GM12878 (cell line): ENCODE data around the gene RUNX3. TPM values are rescaled to one million over a fixed set of nuclear protein-coding genes. Genes with fewer than 3 reads are reported as not detected.

Experiments
- ATAC-seq: fragments of 200-7000 bp; cut with Tn5 transposase; 3 replicates; pipeline ENCODE4 v1.9.1; 2020; ENCODE audit warnings: mild to moderate bottlenecking, moderate library complexity
- BruUV-seq: library from RNA; stranded (reverse); fragments of 400-500 nt; replicated peaks from 2 replicates; lab custom pipeline; 2021; lab: Mats Ljungman, UMichigan
- CTCF ChIA-PET: fragments of 300-600 bp; sonication (Branson Sonifier 250); formaldehyde crosslinking; extraction: SDS; loops from one replicate; lab custom pipeline; 2021; ENCODE audit warnings: inconsistent platforms; lab: Yijun Ruan, JAX
- POLR2A ChIA-PET: fragments of 350-600 bp; formaldehyde crosslinking; extraction: SDS; loops from one replicate; lab custom pipeline; 2021; ENCODE audit warnings: inconsistent platforms; lab: Charles Lee
- RAD21 ChIA-PET: fragments of 300-600 bp; sonication (Branson Sonifier 250); formaldehyde crosslinking; loops from one replicate; lab custom pipeline; 2023; ENCODE audit warnings: antibody characterized with exemption; ENCODE audit not compliant: unreplicated experiment; lab: Charles Lee
- SMC1A ChIA-PET: fragments of 300-600 bp; sonication (Branson Sonifier 250); formaldehyde crosslinking; loops from one replicate; lab custom pipeline; 2023; ENCODE audit not compliant: unreplicated experiment, uncharacterized antibody; lab: Charles Lee
- DNase-seq: peaks from one replicate; pipeline ENCODE4 v3.0.0-alpha.2; 2011; ENCODE audit warnings: low read depth, low spot score
- FAIRE-seq: peaks from 3 replicates; lab custom pipeline; 2011; peaks lifted over from hg19 to GRCh38; lab: Jason Lieb, UNC
- H2AFZ ChIP-seq: 2 replicates; pipeline ENCODE4 v1.6.0; 2011; ENCODE audit warnings: low read depth, low read length, control low read depth; ENCODE audit not compliant: control insufficient read depth
- H3K27ac ChIP-seq: 2 replicates; pipeline ENCODE4 v1.5.1; 2011; ENCODE audit warnings: control low read depth; ENCODE audit not compliant: control insufficient read depth, insufficient read depth
- H3K27me3 ChIP-seq, 2 experiments: replicated peaks in 1 of 2; 2 replicates each; pipeline versions ENCODE4 v1.6.0 to v1.6.1; 2011; ENCODE audit warnings: low read length in 1 of 2; ENCODE audit not compliant: control insufficient read depth in 2 of 2, insufficient read depth in 2 of 2
- H3K36me3 ChIP-seq, 2 experiments: 2 replicates each; pipeline ENCODE4 v1.5.1; 2011; ENCODE audit warnings: low read length in 1 of 2; ENCODE audit not compliant: control insufficient read depth in 2 of 2, insufficient read depth in 2 of 2
- H3K4me1 ChIP-seq: 2 replicates; pipeline ENCODE4 v1.6.1; 2011; ENCODE audit warnings: mild to moderate bottlenecking, low read length, moderate library complexity, mixed read lengths; ENCODE audit not compliant: control insufficient read depth, insufficient read depth
- H3K4me2 ChIP-seq: 2 replicates; pipeline ENCODE4 v1.6.0; 2011; ENCODE audit warnings: control low read depth; ENCODE audit not compliant: control insufficient read depth, insufficient read depth
- H3K4me3 ChIP-seq: fragments of 200-600 bp; sonication (generic); 2 replicates; pipeline ENCODE4 v1.5.1; 2016
- H3K79me2 ChIP-seq: 2 replicates; pipeline ENCODE4 v1.6.0; 2011; ENCODE audit warnings: low read length; ENCODE audit not compliant: control insufficient read depth, insufficient read depth
- H3K9ac ChIP-seq: 2 replicates; pipeline ENCODE4 v1.8.0; 2011; ENCODE audit warnings: low read length, control low read depth, mixed read lengths; ENCODE audit not compliant: control insufficient read depth, insufficient read depth
- H3K9me3 ChIP-seq: replicated peaks from 3 replicates; pipeline ENCODE4 v1.5.1; 2011; ENCODE audit warnings: mild to moderate bottlenecking, low read length; ENCODE audit not compliant: control insufficient read depth, insufficient read depth
- H4K20me1 ChIP-seq: 2 replicates; pipeline ENCODE4 v1.6.0; 2011; ENCODE audit not compliant: control insufficient read depth, insufficient read depth
- CTCF ChIP-seq, 3 experiments: IDR thresholded peaks in 2 of 3; conservative IDR thresholded peaks in 1 of 3; 2 replicates each; pipeline ENCODE4 v1.5.1; 2011; ENCODE audit warnings: low read depth in 3 of 3, low read length in 3 of 3, mild to moderate bottlenecking in 3 of 3, control low read depth in 2 of 3, moderate library complexity in 2 of 3, inconsistent platforms in 1 of 3, mixed read lengths in 1 of 3; ENCODE audit not compliant: control insufficient read depth in 2 of 3, insufficient read depth in 1 of 3; ENCODE audit errors: extremely low read depth in 1 of 3
- EGR1 ChIP-seq, 2 experiments: IDR thresholded peaks; 1 replicate in 1 of 2; 2 replicates in 1 of 2; pipeline ENCODE4 v1.6.1; 2011 to 2012; ENCODE audit warnings: low read depth in 2 of 2, low read length in 2 of 2, borderline replicate concordance in 1 of 2, mild to moderate bottlenecking in 1 of 2, moderate library complexity in 1 of 2
- HDAC6 ChIP-seq: fragments of 200-600 bp; sonication (generic); IDR thresholded peaks from one replicate; pipeline ENCODE4 v1.8.0; 2017; ENCODE audit warnings: antibody characterized with exemption; ENCODE audit not compliant: unreplicated experiment
- IKZF1 ChIP-seq: fragments of 450-650 bp; conservative IDR thresholded peaks from 2 replicates; pipeline ENCODE4 v1.6.1; 2017; ENCODE audit warnings: antibody characterized with exemption, mild to moderate bottlenecking
- IKZF2 ChIP-seq, 2 experiments: fragments of 450-650 bp; IDR thresholded peaks; 2 replicates each; pipeline ENCODE4 v1.6.1; 2017; ENCODE audit warnings: mild to moderate bottlenecking in 2 of 2, moderate library complexity in 2 of 2
- IRF4 ChIP-seq: IDR thresholded peaks from 2 replicates; pipeline ENCODE4 v1.6.1; 2011; ENCODE audit warnings: low read depth, low read length
- KDM1A ChIP-seq: fragments of 200-600 bp; sonication (generic); IDR thresholded peaks from 2 replicates; pipeline ENCODE4 v1.6.1; 2016; ENCODE audit warnings: borderline replicate concordance
- NFXL1 ChIP-seq: fragments of 450-650 bp; IDR thresholded peaks from 2 replicates; pipeline ENCODE4 v1.6.1; 2017; ENCODE audit warnings: antibody characterized with exemption, mild to moderate bottlenecking, borderline replicate concordance
- SIX5 ChIP-seq: IDR thresholded peaks from 2 replicates; pipeline ENCODE4 v1.6.1; 2011; ENCODE audit warnings: mild to moderate bottlenecking, low read depth, low read length, moderate library complexity; ENCODE audit not compliant: severe bottlenecking
- WGBS: methylation state at CpG from one replicate; pipeline ENCODE4 v1.1.6; 2016; ENCODE audit warnings: low lambda C conversion rate; ENCODE audit not compliant: insufficient replicate concordance, insufficient coverage; ENCODE audit errors: missing lambda C conversion rate; 5-methylcytosine and 5-hydroxymethylcytosine counted together
- in situ Hi-C: fragments of 300-500 bp; cut with MboI; formaldehyde crosslinking; loops from 9 replicates; pipeline ENCODE4 v1.14.3; 2018; ENCODE audit warnings: mixed read lengths
- intact Hi-C: fragments of 100-400 bp; cut with micrococcal nuclease; formaldehyde crosslinking; loops from one replicate; pipeline ENCODE4 v1.14.2; 2022; ENCODE audit not compliant: unreplicated experiment
- polyA plus RNA-seq, 11 experiments: library from polyadenylated mRNA; depleted of rRNA in 4 of 11; unstranded in 6 of 11; stranded (reverse) in 5 of 11; fragments of >200 nt; fragmentation: Nextera tagmentation in 4 of 11; fragmentation: Illumina TruSeq in 1 of 11; extraction: Ambion mirVana in 4 of 11; extraction: Trizol in 1 of 11; gene quantifications; 1 replicate in 1 of 11; 2 replicates in 10 of 11; pipeline versions ENCODE4 v1.2.1 to v1.2.3, GENCODE V29; 2011 to 2016; ENCODE audit warnings: inconsistent platforms in 2 of 11, missing spikeins in 2 of 11, low read depth in 1 of 11
- total RNA-seq, 4 experiments: library from RNA; depleted of rRNA in 3 of 4; stranded (reverse); fragments of >200 nt in 3 of 4; fragmentation: Illumina TruSeq in 1 of 4; extraction: Trizol in 1 of 4; gene quantifications; 2 replicates each; pipeline versions ENCODE4 v1.2.1 to v1.2.3, GENCODE V29; 2013 to 2021
- TF ChIP-seq, protein P1 (sequence below): IDR thresholded peaks from 2 replicates; pipeline ENCODE4 v1.6.1; 2012; ENCODE audit warnings: low read length, inconsistent platforms
- TF ChIP-seq, protein P2 (sequence below): IDR thresholded peaks from 2 replicates; pipeline ENCODE4 v1.6.1; 2011; ENCODE audit warnings: mild to moderate bottlenecking, low read depth, low read length, moderate library complexity; ENCODE audit not compliant: insufficient replicate concordance

Gene RUNX3
- total and polyA plus RNA-seq, 10 of the 15 experiments (the other 5 are each of a cell fraction or from before 2014, with no cell fraction given) = 19.0 to 151 (median 31.4) TPM

GRCh38 chr1:24968941-24969585 is 39.0 kb upstream of the RUNX3 start (continued):
- TF ChIP-seq, protein P1, sequence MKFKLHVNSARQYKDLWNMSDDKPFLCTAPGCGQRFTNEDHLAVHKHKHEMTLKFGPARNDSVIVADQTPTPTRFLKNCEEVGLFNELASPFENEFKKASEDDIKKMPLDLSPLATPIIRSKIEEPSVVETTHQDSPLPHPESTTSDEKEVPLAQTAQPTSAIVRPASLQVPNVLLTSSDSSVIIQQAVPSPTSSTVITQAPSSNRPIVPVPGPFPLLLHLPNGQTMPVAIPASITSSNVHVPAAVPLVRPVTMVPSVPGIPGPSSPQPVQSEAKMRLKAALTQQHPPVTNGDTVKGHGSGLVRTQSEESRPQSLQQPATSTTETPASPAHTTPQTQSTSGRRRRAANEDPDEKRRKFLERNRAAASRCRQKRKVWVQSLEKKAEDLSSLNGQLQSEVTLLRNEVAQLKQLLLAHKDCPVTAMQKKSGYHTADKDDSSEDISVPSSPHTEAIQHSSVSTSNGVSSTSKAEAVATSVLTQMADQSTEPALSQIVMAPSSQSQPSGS = no peak
- TF ChIP-seq, protein P2, sequence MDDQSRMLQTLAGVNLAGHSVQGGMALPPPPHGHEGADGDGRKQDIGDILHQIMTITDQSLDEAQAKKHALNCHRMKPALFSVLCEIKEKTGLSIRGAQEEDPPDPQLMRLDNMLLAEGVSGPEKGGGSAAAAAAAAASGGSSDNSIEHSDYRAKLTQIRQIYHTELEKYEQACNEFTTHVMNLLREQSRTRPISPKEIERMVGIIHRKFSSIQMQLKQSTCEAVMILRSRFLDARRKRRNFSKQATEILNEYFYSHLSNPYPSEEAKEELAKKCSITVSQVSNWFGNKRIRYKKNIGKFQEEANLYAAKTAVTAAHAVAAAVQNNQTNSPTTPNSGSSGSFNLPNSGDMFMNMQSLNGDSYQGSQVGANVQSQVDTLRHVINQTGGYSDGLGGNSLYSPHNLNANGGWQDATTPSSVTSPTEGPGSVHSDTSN = no peak
- TF ChIP-seq CTCF (IDR thresholded peaks at IDR 0.05 in 2 of 3, conservative IDR thresholded peaks at IDR 0.05 in 1 of 3; ENCODE audit: control insufficient read depth in 2 of 3, extremely low read depth in 1 of 3, insufficient read depth in 1 of 3, low read depth in 3 of 3, low read length in 3 of 3) (no peak), SIX5 (no peak)

- H3K9me3 ChIP-seq = no peaks in the 10 kb centered on the region
- no peak overlapping the region for H3K4me3 ChIP-seq
- FAIRE-seq = no peak
- no TSS peak for BruUV-seq
- H3K79me2 ChIP-seq = peaks cover 20% of the 10 kb centered on the region
- WGBS = 93% methylated on average over 5 of the region's 6 CpGs
- H3K4me2 ChIP-seq = no peak overlapping the region
- in situ Hi-C loops (no loop called here), intact Hi-C loops (no loop called here)
- H3K9ac ChIP-seq = no peak overlapping the region
- SMC1A ChIA-PET = interaction anchor here (1.0 to 18.5 kb wide), 5 partner anchors 15 to 68 kb away, joined by 4 to 391 read pairs (median 205); partner anchors contain the start of gene RUNX3
- POLR2A ChIA-PET = interaction anchor here (0.6 to 13.4 kb wide), 5 partner anchors 14 to 65 kb away, joined by 3 to 220 read pairs (median 5); no protein-coding TSS in a partner anchor
- TF ChIP-seq IKZF2 (IDR thresholded peaks at IDR 0.05) (no peak), HDAC6 (no peak), IKZF1 (no peak), EGR1 (IDR thresholded peaks at IDR 0.05; ENCODE audit: borderline replicate concordance in 1 of 2, low read depth in 2 of 2, low read length in 2 of 2) (no peak), NFXL1 (no peak), KDM1A (no peak), IRF4 (no peak)
- no peak overlapping the region for H2AFZ ChIP-seq
- no peaks in the 10 kb centered on the region for H3K27me3 ChIP-seq
- DNase-seq = no peak
- no peaks in the 10 kb centered on the region for H4K20me1 ChIP-seq
- RAD21 ChIA-PET = interaction anchor here (0.9 to 10.4 kb wide), 4 partner anchors 35 to 56 kb away, joined by 3 to 148 read pairs (median 64); partner anchors contain the start of gene RUNX3
- H3K27ac ChIP-seq = no peak overlapping the region
- H3K4me1 ChIP-seq = peaks cover 41% of the 10 kb centered on the region
- CTCF ChIA-PET = interaction anchor here (0.6 to 18.6 kb wide), 8 partner anchors 10 to 261 kb away, joined by 3 to 396 read pairs (median 4); partner anchors contain the start of gene RUNX3
- ATAC-seq = no peak
- H3K36me3 ChIP-seq = no peaks in the 10 kb centered on the region
Measured at GRCh38 chr1:24967962-24968361, 37.9 kb upstream of the RUNX3 start.
